ENCODE results near the gene ITGAV. TPM values are rescaled to one million over a fixed set of nuclear protein-coding genes. Genes with fewer than 3 reads are reported as not detected.

Gene ITGAV
- total and polyA plus RNA-seq, 9 donors: 35.3 to 123 (median 96.8) TPM

DNA sequence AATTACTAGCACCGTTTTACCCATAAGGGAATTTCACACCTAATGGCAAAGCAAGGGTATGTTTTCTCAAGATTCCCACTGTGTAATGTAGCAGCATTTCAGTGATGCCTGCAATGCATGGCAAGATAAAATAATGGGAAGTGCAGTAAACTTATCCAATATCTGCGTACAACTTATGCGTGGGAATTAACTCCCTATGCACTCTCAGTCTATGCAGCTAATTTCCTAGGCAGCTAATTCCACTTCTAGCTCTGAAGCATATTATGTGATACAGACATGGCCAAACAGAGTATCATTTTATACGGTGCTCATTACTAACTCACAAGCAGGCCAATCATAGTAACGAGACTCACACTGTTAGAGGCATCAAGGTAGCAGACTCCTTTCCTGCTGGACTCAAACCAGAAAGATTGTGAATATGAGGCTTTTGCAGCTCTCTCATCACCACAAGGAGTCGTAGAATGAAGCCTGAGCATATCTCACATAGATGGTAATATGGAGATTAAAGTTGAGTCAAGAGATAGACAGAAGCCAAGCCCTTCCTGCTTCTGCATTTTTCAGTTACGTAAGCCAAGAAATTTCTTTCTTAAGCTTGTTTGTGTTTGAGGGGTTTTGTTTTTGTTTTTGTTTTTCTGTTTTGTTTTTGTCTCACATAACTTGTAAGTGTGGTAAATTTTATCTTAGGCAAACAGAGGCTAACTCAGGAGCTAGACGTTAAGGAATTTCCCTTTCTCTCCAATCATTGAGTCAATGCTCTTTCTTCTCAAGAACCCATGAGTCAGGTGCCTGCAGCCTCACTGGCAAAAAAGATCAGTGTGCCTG is 34.8 kb upstream of the ITGAV start:
- DNase-seq: no peak
- 65 to 72% (median 67%) methylated on average over 8 of the region's 8 CpGs for WGBS, 3 donors
- Histone ChIP-seq H3K4me3 (no peak overlapping the region), H3K36me3 (no peaks in the 10 kb centered on the region), H3K4me1 (ENCODE audit: insufficient read depth) (no peaks in the 10 kb centered on the region), H3K27ac (no peak overlapping the region), H3K27me3 (no peaks in the 10 kb centered on the region), H3K9me3 (no peaks in the 10 kb centered on the region)
- intact Hi-C loops (cut with DNase I): no loop called here
- TF ChIP-seq, protein P1, sequence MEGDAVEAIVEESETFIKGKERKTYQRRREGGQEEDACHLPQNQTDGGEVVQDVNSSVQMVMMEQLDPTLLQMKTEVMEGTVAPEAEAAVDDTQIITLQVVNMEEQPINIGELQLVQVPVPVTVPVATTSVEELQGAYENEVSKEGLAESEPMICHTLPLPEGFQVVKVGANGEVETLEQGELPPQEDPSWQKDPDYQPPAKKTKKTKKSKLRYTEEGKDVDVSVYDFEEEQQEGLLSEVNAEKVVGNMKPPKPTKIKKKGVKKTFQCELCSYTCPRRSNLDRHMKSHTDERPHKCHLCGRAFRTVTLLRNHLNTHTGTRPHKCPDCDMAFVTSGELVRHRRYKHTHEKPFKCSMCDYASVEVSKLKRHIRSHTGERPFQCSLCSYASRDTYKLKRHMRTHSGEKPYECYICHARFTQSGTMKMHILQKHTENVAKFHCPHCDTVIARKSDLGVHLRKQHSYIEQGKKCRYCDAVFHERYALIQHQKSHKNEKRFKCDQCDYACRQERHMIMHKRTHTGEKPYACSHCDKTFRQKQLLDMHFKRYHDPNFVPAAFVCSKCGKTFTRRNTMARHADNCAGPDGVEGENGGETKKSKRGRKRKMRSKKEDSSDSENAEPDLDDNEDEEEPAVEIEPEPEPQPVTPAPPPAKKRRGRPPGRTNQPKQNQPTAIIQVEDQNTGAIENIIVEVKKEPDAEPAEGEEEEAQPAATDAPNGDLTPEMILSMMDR (IDR thresholded peaks at IDR 0.05): no peak
- no peak for TF ChIP-seq EP300 (IDR thresholded peaks at IDR 0.05)
- TF ChIP-seq POLR2A (IDR thresholded peaks at IDR 0.05): no peak

- H3K27ac ChIP-seq: no peak overlapping the region
- H3K4me3 ChIP-seq: no peak overlapping the region
- DNase-seq: no peak
- H3K9me3 ChIP-seq: no peaks in the 10 kb centered on the region
- no peaks in the 10 kb centered on the region for H3K4me1 ChIP-seq (ENCODE audit: insufficient read depth)
- H3K27me3 ChIP-seq: no peaks in the 10 kb centered on the region
- intact Hi-C loops (cut with DNase I): no loop called here
- TF ChIP-seq EP300 (IDR thresholded peaks at IDR 0.05) (no peak), POLR2A (IDR thresholded peaks at IDR 0.05) (no peak)
- TF ChIP-seq, protein P1 (IDR thresholded peaks at IDR 0.05): no peak
- 48 to 69% (median 59%) methylated on average over 2 of the region's 2 CpGs for WGBS, 3 donors
- no peaks in the 10 kb centered on the region for H3K36me3 ChIP-seq
Observed at GRCh38 chr2:186558512-186559276, 31.2 kb upstream of the ITGAV start.

DNA sequence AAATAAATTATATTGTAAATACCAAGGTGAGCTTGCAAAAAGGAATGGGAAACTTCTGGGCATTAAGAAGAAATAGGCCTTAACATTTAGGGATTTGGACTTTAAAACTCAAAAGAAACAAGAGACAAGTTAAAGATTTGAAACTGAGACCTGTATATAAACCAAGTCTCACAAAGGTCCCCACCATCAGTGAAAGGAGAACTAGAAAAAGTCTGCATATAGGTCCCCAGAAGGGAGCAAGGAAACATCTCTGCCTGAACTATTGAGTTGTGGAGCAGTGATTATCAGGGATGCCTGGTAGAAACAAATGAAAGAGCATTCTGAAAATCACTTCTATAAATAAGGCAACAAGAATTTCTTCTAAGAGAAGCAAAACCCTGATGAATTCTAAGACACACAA is 30.5 kb upstream of the ITGAV start:
- H3K27me3 ChIP-seq: no peaks in the 10 kb centered on the region
- no peak for DNase-seq
- H3K36me3 ChIP-seq: no peaks in the 10 kb centered on the region
- no peak overlapping the region for H3K4me3 ChIP-seq
- no peak overlapping the region for H3K27ac ChIP-seq
- H3K9me3 ChIP-seq: no peaks in the 10 kb centered on the region
- no peaks in the 10 kb centered on the region for H3K4me1 ChIP-seq (ENCODE audit: insufficient read depth)
- intact Hi-C loops (cut with DNase I): no loop called here
- TF ChIP-seq, protein P1 (IDR thresholded peaks at IDR 0.05): no peak
- TF ChIP-seq POLR2A (IDR thresholded peaks at IDR 0.05) (no peak), EP300 (IDR thresholded peaks at IDR 0.05) (no peak)

DNA sequence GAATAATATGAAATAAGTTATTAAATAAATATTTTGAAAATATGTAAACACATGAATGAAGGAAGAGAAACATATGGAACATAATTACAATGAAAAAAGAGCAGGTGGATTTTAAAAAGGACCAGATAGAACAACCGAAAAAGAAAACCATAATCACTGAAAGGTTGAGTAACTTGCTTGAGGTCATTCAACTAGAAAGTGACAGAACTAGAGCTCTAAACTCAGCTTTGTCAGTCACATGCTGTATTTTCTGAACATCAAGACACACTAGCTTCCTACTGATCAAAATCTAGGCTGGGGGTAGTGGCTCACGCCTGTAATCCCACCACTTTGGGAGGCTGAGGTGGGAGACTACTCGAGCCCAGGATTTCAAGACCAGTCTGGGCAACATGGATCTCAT is 30.0 kb upstream of the ITGAV start:
- H3K9me3 ChIP-seq: no peaks in the 10 kb centered on the region
- H3K36me3 ChIP-seq: no peaks in the 10 kb centered on the region
- no peaks in the 10 kb centered on the region for H3K27me3 ChIP-seq
- TF ChIP-seq POLR2A (IDR thresholded peaks at IDR 0.05): no peak
- TF ChIP-seq, protein P1 (IDR thresholded peaks at IDR 0.05): no peak
- TF ChIP-seq EP300 (IDR thresholded peaks at IDR 0.05): no peak
- DNase-seq: no peak
- 73 to 92% (median 91%) methylated on average over 3 of the region's 3 CpGs for WGBS, 3 donors
- intact Hi-C loops (cut with DNase I): no loop called here
- H3K4me3 ChIP-seq: no peak overlapping the region
- H3K4me1 ChIP-seq (ENCODE audit: insufficient read depth): no peaks in the 10 kb centered on the region
- H3K27ac ChIP-seq: no peak overlapping the region

Data from ovary (tissue), 9 donors.